Measurements from ENCODE around the gene ANKRD28. TPM values are rescaled to one million over a fixed set of nuclear protein-coding genes. Genes with fewer than 3 reads are reported as not detected.

The ANKRD28 gene
- total and polyA plus RNA-seq, 2 of the 4 experiments (the other 2 are of a cell fraction): 52.6 to 211 TPM

GRCh38 chr3:15819043-15819442, 21.3 kb upstream of the ANKRD28 start:
- Histone ChIP-seq H3K9me3 (ENCODE audit: control insufficient read depth, insufficient read depth, low read length) (no peaks in the 10 kb centered on the region), H3K79me1 (ENCODE audit: low read depth in 1 of 2, low read length in 2 of 2) (peaks cover 19 to 31% of the 10 kb centered on the region in 2 experiments), H3K27ac (ENCODE audit: insufficient read depth, low read length) (no peak overlapping the region), H3K18ac (ENCODE audit: low read depth, low read length) (no peak overlapping the region), H2BK5ac (ENCODE audit: low read depth, low read length, poor library complexity, severe bottlenecking) (no peak overlapping the region), H2AFZ (replicated peaks; ENCODE audit: low read length, poor library complexity) (no peak overlapping the region), H2AK5ac (ENCODE audit: low read depth, low read length) (no peak overlapping the region; the same call in 1 of the 2 replicates), H3K4me1 (ENCODE audit: control insufficient read depth, insufficient read depth, low read length) (0 out of 2 replicates have a peak, but pooled peaks cover 2% of the 10 kb centered on the region), H3K9ac (ENCODE audit: low read depth, low read length) (no peak overlapping the region), H4K8ac (ENCODE audit: low read depth in 2 of 2, low read length in 2 of 2) (no peak overlapping the region), H2AK9ac (replicated peaks; ENCODE audit: low read depth, low read length, poor library complexity) (no peak overlapping the region), H3K14ac (replicated peaks; ENCODE audit: low read depth, low read length) (no peak overlapping the region), H4K91ac (ENCODE audit: insufficient read depth, low read depth, low read length) (no peak overlapping the region; the same call in 1 of the 2 replicates), H4K5ac (ENCODE audit: low read depth, low read length) (no peak overlapping the region), H3K4me2 (ENCODE audit: low read depth, low read length) (no peak overlapping the region), H3K36me3 (ENCODE audit: control insufficient read depth, insufficient read depth, low read length) (no peaks in the 10 kb centered on the region), H2BK15ac (ENCODE audit: low read depth, low read length) (no peak overlapping the region), H3K23ac (ENCODE audit: low read depth, low read length) (no peak overlapping the region), H3K9me1 (ENCODE audit: insufficient read depth, low read length) (no peaks in the 10 kb centered on the region; the same call in 1 of the 2 replicates), H3K4me3 (ENCODE audit: insufficient read depth, low read depth, low read length) (no peak overlapping the region), H3K56ac (ENCODE audit: extremely low read depth, insufficient read depth, low read length) (no peak overlapping the region), H2BK120ac (ENCODE audit: low read depth, low read length) (no peak overlapping the region), H3K27me3 (ENCODE audit: control insufficient read depth, insufficient read depth, low read length) (no peaks in the 10 kb centered on the region), H2BK20ac (ENCODE audit: low read depth, low read length) (no peak overlapping the region), H4K20me1 (ENCODE audit: insufficient read depth, low read length) (no peaks in the 10 kb centered on the region), H3K4ac (ENCODE audit: low read depth, low read length) (no peak overlapping the region)
- no peak for ATAC-seq (ENCODE audit: low read depth)
- intact Hi-C loops (cut with micrococcal nuclease) (no loop called here), in situ Hi-C loops (cut with MboI; ENCODE audit: low sequenced_read_pairs) (loop anchor here (10.0 kb wide), 1 partner anchor 366 kb away; no protein-coding TSS in a partner anchor), dilution Hi-C loops (cut with HindIII; ENCODE audit: low sequenced_read_pairs, unreplicated experiment) (no loop called here)
- no TSS peak for BruUV-seq (replicated peaks)
- ChIA-PET CTCF (no interaction called here), POLR2A (ENCODE audit: unreplicated experiment) (no interaction called here)
- TF ChIP-seq RCOR1 (IDR thresholded peaks at IDR 0.05; ENCODE audit: insufficient replicate concordance, low read length) (no peak), FOS (IDR thresholded peaks at IDR 0.05; ENCODE audit: low read depth, low read length) (no peak), USF2 (IDR thresholded peaks at IDR 0.05; ENCODE audit: low read depth, low read length) (no peak), CHD1 (IDR thresholded peaks at IDR 0.05; ENCODE audit: low read depth, low read length) (no peak), ELK1 (IDR thresholded peaks at IDR 0.05; ENCODE audit: borderline replicate concordance, low read depth, low read length) (no peak), CEBPB (IDR thresholded peaks at IDR 0.05; ENCODE audit: low read depth, low read length) (no peak), NFE2L2 (IDR thresholded peaks at IDR 0.05; ENCODE audit: low read depth, low read length) (no peak)
- whole genome bisulfite sequencing, 2 experiments (ENCODE audit: extremely low coverage in 2 of 2, insufficient read length in 1 of 2): 80% methylated on average over 1 of the region's 2 CpGs; no CpG with 5 or more reads in 1 of the 2 experiments
- DNase-seq: no peak

Measured in IMR-90 (cell line).